Activated gamma-delta T cell treated with anti-CD3 and anti-CD28 coated beads, Interleukin-2, amount 50 U/mL, for 16 hours (primary cell): ENCODE data around the gene AOC3.

ENCODE experiments used
- DNase-seq: peaks from one replicate; pipeline ENCODE4 v3.0.0-alpha.2; 2020; ENCODE audit warnings: low read depth

The AOC3 gene

DNA sequence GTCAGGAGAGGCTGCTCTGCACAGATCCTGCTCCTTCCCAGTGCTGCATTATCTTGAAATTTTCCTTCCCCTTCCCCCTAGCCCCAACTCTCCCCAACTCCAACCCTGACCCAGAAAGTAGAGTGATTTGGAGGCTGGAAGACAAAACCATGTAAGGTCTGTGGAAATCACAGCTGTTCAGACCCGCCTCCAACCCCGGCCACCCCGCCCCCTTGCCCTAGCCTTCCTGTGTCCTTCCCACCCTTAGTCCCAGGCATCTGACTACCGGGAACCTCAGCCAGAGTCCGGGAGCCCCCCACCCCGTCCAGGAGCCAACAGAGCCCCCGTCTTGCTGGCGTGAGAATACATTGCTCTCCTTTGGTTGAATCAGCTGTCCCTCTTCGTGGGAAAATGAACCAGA lies at the start of gene AOC3:
TSS of gene AOC3 (plus strand) at position 246 of the 400 bp plus-strand sequence. CDS start at position 391, 145 bp downstream.
- no peak for DNase-seq

DNA sequence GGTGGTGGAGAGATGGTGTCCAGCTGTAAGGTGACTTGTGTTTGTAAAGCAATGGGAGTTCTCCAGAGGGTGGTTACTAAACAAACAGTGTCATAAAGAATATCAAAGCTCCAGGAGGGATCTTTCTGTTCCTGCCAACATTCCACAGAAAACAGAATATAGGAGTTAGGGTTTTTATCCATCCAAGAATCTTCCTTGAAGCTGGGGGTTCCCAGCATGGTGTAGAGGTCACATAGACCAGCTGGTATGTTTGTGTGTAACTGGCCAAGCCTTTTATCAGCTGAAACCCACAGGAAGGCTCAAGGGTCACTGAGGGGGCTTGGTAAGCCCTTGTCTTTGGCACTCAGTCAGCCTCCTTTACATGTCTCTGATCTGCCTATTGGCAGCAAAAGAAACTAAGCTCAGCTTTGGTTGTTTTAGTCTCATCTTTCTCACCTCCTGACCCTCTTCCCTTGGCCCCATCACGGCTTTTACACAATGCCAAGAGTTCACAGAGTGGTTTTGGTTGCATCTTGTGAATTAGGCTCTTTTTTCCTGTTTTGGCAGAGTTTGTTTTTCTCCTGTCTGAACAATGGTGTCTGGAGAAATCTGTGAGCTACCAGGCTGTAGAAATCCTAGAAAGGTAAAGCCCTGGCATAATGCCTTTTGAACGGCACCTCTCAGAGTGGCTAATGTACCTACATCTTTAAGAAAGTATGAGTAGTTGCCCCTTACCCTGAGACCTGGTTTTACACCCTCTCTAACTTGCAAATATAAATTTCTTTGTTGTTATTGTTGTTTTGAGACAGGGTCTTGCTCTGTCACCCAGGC lies 47.7 kb upstream of the AOC3 start:
- no peak for DNase-seq

- DNase-seq = no peak
Observed at GRCh38 chr17:42804918-42805367, 46.1 kb upstream of the AOC3 start.

- DNase-seq = no peak
Observed at GRCh38 chr17:42806249-42806648, 44.8 kb upstream of the AOC3 start.

- DNase-seq = no peak
Observed at GRCh38 chr17:42809250-42809649, 41.7 kb upstream of the AOC3 start.

GRCh38 chr17:42814633-42815399 lies 36.2 kb upstream of the AOC3 start:
- no peak for DNase-seq

DNA sequence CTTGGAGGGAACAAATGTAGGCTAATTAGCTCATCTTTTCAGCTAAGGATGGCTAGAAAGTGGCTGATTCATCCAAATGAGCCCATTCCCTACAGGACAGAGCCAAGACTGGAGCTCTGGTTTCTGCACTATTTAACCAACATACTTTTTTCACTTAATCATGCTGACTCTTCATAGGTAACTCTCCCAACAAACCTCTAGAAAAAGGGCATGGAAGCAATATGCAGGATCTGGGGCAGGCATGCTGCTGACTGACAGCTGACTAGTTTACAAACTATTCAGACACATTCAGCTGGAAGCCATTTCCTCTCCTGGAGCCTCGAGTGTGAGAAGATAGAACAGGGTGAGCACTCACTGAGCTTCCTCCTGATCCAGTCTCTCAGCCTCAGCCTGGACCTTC lies 33.1 kb upstream of the AOC3 start:
- DNase-seq = no peak

DNA sequence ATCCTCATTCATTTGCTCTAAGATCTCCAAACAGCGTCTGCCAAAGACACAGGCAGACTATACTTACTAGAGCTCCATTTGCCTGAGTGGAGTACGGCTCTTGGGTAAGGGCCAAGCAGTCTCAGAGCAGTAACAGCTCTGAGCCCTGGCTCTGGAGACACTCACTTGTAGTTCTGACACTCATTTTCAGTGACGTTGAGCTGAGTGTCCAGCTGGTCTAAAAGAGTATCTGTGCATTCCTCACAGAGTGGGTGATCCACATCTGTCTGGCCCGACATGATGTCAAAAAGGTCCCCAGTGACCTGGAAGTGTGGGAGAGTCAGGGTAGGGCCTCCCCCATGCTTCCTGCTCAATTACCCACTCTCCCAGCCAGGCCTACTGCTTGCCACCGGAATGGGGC lies 32.6 kb upstream of the AOC3 start:
- DNase-seq = no peak

DNA sequence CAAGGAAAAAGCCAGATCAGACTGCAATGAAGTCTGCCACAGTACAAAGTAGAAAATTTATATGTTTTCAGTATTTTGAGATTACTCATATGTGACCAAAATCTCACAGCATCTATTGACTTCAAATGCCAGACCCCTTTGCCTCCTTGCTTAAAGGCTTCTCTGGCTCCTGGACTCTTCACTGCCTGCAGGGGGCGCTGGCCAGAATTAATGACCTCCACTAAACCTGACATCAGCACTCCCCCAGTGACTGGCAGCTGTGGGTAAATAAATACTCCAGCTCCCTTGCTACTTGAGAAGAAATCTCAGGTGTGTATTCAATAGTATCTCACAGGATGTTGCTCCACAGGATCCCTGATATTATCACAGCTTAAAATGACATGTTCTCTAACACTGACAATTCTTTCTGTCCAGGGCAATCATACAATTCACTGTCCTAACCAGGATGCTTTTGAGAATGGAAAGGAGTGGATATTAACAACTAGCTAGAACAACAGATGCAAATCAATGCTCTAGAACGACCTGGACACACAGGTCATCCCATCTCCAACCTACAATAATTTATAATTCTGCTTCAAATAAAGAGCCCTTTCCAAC lies 31.0 kb upstream of the AOC3 start:
- peak; percentile 46 for DNase-seq

- no peak for DNase-seq
Observed at GRCh38 chr17:42821176-42821575, 29.8 kb upstream of the AOC3 start.

DNA sequence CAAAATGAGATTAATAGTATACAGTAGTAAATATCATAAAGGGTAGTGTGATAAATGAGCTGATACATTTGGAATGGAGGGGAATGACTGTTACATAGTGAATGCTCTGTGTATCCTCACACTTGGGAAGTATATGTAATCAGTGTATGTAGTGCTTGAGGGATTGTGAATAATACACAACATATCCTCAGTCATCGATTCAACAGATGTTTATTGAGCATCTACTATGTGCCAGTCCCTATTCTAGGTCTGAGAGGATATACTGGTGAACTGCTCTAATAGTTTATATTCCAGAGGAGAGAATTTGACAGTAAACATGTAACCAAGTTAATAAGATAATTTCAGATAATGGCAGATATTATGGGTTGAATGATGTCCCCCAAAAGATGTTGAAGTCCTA lies 23.5 kb upstream of the AOC3 start:
- no peak for DNase-seq

- no peak for DNase-seq
Observed at GRCh38 chr17:42830971-42831370, 20.0 kb upstream of the AOC3 start.

DNA sequence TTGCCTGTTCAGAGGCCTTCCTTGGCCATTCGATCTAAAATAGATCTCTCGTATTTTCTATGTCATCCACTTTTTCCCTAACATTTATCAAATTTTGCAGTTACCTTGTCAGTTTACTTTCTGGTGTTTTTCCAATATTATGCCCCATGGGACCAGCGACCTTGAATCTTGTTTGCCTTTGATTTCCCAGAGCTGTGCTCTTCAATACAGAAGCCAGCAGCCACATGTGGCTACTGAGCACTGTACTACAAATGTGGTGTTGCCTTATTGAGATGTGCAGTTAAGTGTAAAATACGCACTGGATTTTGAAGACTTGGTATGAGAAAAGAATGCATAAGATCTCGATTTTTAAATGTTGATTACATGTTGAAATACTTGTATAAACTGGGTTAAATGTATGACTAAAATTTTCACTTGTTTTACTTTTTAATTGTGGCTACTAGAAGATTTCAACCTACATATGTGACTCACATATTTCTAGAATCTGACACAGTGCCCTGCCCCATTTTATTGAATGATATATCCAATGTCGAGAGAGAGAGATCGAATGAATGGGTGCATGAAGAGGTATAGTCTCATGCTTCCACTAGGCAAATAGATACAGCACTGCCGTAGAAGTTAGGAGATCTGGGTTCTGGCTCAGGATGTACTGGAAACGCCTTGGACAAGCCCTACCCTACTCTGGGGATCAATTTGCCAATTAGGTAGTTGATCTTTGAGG lies 18.6 kb upstream of the AOC3 start:
- no peak for DNase-seq

DNA sequence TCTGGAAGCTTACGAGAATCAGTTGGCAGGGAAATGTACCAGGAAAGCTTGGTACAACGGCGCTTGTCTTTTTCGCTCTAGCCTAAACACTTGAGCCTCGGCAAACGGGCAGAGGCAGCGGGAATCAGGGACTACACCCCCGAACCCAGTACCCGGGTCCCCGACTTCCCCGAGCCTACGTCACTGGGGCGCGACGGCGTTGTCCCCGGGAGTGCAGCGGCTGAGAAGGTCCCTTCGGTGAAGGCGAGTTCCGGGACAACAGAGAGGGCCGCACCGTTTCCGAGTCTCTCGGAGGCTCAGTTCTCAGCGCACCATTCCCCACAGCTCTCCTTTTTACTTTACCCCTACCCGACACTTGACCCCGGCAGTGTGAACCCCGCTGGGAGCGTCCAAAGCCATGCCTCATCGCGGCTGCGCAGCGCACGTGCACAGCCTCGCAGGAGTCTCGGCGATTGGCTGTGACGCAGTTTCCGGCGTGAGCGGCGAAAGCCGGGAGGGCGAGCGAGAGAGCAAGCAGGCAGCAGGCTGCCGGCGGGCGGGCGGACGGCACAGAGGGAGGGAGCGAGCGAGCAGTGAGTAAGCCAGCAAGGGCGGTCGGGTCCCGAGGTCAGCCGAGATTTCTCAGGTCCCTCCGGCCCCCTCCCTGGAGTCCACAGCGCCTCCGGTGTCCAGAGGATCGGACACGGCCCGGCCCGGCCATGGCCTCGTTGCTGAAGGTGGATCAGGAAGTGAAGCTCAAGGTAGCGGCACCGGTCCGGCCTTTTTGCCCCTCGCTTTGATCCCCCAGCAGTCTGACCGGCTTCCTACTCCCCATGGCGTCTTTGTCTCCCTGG lies 17.8 kb upstream of the AOC3 start, which contains the start of gene PSME3:
TSS of gene PSME3 (plus strand) at position 464 of the 833 bp plus-strand sequence. CDS start at position 699, 235 bp downstream.
- peak; percentile 81 for DNase-seq

DNA sequence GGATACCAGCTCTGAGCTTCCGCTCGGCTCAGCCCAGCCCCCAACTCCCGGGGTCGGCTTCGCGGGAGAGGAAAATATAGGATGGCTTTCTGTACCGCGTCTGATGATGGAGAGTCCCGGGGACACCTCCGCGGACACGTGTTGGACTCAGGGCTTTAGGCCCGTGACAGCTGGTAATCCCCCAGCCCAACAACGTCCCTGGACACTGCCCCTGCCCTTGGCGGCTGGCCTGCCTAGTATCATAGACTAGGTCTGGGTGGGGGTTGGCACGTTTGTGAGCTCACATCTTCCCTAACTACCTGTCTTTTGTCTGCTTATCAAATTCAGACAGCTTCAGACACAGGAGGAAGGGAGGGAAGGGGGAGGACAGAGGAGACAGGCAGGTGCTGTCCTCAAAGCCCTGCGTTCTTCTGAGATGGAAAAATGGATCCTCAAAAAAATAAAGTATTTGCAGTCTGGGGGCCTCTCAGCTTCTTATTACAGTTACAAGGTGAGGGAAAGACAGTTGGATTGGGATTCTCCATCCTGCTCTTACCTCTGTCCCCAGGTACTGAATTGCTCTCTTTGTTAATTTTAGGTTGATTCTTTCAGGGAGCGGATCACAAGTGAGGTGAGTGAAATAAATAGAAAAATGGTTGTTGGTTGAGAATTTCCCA lies 17.1 kb upstream of the AOC3 start:
- DNase-seq = no peak

DNA sequence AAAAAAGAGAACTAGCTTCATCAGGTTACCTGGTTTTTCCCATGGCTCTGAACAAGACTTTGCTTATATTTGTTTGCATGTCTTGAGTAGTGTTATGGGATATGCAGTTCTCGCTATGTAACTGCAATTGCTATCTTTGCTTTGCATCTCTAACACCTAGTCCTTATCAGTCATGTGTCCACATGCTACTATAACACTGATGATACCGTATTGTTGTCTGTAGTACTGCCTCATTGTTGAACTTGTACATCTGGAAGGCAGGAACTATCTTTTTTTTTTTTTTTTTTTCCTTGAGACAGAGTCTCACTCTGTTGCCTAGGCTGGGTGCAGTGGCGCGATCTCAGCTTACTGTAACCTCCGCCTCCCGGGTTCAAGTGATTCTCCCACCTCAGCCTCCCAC lies 15.3 kb upstream of the AOC3 start:
- no peak for DNase-seq

- DNase-seq = no peak
Observed at GRCh38 chr17:42841975-42842685, 8.9 kb upstream of the AOC3 start.

DNA sequence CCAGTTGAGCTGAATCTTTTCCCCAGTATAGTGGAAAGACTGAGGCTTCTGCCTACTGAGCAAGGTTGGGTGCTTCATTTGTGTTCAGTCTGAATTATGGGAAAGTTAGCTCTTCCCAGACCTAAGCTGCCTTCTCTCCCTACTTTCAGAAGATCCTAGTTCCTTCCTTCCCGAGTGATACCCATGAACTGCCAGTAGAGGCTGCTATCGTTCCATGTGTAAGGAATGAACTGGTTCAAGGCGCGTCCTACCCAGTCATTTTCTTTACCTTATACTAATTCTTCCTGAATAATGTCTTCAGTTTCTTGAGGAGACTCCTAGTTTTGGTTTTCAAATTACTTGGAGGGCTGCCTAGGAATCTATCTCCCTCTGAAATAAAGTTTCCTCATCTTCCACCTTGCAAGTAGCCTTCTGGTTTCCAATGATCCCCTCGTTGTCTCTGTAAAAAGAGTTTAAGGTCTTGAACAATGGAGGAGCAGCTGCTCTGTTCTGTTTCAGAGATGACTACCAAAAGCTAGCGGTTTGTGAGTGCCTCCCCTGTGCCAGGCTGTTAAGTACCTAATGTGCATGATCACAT lies 7.6 kb upstream of the AOC3 start:
- no peak for DNase-seq

GRCh38 chr17:42844271-42844670 lies 6.7 kb upstream of the AOC3 start, which contains the start of gene AOC2:
Gene AOC2, plus strand, starts transcription at chr17:42844580. Its CDS starts 47 bp downstream, at chr17:42844627.
- no peak for DNase-seq
